Activated CD4-positive, alpha-beta T cell treated with anti-CD3 and anti-CD28 coated beads for 4 hours (primary cell): ENCODE results near the gene UPK1A.
"Not testable (repeated sequence)": the region's sequence is repeated elsewhere in the genome, so short reads cannot be mapped to it uniquely, and the experiment has no call there.

Experiments used
- DNase-seq, 2 donors: peaks; one replicate each; pipeline ENCODE4 v3.0.0-alpha.2; 2020

The UPK1A gene

DNA sequence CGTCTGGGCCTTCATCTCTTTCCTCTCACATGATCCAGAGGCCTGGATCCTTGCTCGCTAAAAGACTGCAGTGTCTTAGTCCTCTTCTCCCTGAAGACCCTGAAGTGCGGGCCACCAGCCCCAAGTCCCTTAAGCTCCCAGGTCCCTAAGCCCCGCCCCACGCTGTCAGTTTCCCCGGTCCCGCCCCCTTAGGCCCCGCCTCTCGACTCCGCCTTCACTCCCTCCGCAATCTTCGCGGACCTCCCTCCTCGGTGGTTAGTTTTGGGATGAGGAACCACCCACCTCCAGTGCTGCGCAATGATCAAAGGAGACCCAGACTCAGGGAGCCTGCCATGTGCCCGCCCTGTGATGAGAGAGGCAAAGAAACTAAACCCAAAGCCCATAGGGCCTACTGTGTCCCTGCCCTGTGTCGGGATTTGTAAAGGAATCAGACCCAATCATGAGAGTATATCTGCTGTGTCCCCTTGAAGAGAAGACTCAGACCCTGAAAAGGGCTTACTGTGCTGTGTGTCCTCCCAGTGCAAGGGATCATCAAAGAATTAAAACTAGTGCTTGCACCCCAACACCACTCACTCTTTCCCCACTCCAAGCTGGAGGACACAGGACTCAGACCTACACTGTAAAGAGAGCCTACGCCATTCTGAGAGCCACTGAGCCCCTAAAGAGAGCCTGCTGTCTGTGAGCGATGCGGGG lies 21.2 kb upstream of the UPK1A start:
- DNase-seq: peak; percentile 79

DNA sequence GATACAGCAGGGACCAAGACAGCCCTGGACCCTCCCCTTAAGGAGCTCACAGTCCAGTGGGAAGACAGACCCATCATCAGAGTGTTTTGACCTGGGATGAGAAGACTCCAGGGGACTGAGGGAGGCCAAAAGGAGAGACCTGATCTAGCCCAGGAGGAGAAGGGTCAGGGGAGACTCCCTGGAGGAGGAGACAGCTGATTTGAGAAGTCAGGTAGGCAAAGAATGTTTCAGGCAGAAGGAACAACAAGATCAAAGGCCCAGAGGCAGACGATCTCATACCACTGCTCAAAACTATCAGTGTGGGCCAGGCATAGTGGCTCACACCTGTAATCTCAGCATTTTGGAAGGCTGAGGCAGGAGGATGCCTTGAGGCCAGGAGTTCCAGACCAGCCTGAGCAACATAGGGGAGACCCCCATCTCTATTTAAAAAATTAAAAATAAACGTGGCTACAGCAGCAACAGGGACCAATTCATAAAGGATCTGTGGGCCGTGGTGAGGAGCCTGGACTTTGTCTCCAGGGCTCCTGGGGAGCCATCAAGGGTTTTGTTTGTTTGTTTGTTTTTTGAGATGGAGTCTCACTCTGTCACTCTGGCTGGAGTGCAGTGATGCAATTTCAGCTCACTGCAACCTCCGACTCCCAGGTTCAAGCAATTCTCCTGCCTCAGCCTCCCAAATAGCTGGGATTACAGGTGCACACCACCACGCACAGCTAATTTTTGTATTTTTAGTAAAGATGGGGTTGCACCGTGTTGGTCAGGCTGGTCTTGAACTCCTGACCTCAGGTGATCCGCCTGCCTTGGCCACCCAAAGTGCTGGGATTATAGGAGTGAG lies 20.4 kb upstream of the UPK1A start:
- DNase-seq: no peak

DNA sequence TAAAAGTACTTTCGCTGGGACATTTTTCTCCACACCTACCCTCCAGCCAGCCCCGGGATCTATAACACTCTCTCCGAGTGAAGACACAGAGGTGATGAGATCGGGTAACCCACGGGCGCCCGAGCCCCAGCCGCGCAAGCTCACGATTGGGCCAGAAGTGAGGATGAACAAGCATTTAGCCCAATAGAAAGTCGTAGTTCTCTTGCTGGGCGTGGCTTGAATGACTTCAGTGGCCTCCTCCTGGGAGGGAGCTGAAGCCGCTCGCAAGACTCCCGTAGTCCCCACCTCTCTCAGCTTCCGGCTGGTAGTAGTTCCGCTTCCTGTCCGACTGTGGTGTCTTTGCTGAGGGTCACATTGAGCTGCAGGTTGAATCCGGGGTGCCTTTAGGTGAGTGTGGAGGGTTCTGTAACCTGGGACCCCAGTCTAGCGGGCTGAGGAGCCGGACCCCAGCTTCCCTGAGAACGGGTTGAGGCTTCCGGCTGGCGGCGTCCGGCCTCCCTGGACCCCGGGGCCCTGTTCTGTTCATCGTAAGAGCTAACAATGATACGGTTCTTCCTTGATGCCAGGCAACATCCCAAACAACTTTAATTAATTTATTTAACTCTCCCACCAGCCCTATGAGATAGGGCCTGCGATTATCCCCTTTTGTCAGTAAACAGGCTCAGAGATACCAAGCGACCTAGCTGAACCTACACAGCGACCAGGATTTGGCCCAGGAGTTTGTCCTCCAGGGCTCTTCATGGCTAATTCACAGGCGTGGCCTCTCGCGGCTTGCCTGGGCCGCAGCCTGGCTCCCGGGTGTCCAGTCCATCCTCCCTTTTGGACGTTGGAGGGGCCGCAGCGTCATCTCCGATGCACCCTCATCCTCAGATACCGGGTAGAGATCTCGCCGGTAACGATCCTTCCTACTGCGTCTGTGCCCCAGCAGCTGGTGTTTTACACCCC lies 18.0 kb upstream of the UPK1A start, which contains the start of gene COX6B1:
TSS of gene COX6B1 (plus strand) at position 307 of the 945 bp plus-strand sequence. CDS start 2,921 bp downstream, outside the sequence.
- DNase-seq: peak; percentile 90 to 91

DNA sequence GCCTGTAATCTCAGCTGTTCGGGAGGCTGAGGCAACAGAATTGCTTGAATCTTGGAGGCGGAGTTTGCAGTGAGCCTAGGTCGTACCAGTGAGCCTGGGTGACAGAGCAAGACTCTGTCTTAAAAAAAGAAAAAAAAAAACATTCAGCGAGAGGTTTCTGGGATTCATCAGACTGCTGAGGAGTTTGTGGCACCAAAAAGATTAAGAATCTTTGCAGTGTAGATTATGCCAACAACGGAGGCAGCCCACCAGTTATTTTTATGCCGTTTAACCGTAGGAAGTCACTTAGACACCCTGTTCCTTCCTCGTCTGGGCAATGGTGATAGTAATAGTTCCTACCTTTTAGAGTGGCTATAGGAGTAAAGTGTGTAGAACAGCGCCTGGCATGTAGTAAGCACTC lies 15.7 kb upstream of the UPK1A start:
- no peak for DNase-seq

DNA sequence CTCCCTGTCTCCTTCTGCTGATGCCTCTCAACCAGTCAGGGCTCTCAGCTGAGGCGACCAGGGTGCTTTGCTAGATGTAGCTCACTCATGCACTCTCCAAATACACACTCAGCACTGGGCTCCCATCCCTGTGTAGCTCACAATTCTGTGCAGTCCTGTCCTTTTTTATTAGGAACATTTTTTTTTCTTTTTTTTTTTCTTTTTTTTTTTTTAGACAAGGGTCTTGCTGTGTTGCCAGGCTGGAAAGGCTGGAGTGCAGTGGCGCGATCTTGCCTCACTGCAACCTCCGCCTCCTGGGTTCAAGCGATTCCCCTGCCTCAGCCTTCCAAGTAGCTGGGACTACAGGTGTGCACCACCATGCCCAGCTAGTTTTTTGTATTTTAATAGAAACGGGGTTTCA lies 11.5 kb upstream of the UPK1A start:
- not testable (repeated sequence) for DNase-seq

DNA sequence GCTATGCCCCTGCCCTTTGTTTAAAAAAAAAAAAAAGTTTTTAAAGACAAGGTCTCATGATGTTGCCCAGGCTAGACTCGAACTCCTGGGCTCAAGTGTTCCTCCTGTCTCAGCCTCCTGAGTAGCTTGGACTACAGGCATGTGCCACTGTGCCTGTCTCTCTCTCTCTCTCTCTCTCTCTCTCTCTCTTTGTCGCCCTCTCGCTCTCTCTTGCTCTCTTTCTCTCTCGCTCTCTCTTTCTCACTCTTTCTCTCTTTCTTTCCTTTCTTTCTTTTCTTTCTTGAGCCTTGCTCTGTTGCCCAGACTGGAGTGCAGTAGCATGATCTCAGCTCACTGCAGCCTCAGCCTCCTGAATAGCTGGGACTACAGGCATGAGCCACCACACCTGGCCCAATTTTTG lies 10.7 kb upstream of the UPK1A start:
- no peak for DNase-seq

DNA sequence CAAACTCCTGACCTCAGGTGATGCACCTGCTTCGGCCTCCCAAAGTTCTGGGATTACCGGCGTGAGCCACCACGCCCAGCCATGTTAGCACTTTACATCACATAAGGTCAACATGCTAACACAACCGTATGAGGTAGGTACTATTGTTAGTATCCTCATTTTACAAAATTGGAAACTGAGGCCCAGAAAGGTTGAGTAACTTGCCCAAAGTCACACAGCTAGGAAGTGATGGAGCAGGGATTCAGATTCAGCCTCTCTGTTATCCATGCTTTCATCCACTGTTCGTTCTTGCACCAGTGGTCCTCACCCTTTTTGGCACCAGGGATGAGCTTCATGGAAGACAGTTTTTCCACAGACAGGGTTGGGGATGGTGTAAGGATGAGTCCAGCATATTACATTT lies 9.6 kb upstream of the UPK1A start:
- DNase-seq: no peak

DNA sequence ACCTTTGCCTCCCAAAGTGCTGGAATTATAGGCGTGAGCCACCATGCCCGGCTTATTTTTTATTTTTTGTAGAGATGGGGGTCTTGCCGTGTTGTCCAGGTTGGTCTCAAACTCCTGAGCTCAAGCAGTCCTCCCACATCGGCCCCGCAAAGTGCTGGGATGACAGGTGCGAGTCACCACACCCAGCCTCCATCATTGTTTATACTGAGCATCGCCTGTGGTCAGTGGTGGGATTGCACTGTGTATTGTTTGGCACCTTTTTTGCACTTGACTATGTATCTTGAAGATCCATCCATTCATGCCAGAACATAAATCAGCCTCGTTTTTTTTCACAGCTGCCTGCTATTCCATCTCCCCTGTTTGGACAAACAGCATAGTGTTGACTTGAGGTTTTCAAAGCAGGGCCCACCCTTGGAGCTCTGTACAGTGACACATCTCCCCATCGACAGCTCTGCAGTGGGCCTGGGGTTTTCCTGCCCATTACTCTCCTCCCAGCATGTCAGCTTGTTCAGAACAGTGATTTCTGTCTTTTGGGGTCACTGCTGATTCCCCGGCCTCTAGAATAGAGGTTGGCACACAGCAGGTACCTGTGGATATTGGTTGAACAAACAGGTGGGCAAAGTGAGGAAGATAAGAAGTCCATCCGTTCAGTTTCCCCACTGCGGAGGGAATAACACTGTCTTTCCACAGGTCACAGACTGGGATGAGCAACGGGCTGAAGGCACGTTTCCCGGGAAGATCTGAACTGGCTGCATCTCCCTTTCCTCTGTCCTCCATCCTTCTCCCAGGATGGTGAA lies 8.2 kb upstream of the UPK1A start:
- no peak for DNase-seq

DNA sequence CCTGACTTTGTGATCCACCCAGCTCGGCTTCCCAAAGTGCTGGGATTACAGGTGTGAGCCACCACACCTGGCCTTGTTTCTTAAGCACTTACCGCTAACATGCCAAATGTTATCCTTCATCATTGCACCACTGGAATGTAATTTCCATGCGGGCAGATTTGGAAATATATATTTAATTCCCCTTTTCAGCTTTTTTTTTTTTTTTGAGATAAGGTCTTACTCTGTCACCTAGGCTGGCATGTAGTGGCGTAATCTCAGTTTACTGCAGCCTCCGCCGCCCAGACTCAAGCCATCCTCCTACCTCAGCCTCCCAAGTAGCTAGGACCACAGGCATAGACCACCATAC lies 4.3 kb upstream of the UPK1A start:
- no peak for DNase-seq

DNA sequence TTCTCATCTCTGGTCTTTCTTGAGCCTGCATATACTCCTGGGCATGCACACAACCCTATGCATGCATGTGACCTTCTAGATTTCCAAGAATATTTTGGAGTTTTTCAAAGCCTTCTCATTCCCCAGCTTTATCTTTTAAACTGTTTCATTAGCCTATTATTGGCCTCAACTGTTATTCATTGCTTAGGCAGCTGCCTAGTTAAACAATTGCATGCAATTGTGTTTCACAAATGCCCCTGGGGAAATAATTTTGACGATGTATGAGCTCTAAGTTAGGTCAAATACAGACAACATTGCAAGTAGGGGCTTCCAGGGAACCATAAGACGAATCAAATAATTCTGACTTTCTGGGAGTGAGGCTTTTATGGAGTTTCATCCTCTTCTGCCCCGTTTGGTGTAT lies 2.3 kb upstream of the UPK1A start:
- DNase-seq: no peak

DNA sequence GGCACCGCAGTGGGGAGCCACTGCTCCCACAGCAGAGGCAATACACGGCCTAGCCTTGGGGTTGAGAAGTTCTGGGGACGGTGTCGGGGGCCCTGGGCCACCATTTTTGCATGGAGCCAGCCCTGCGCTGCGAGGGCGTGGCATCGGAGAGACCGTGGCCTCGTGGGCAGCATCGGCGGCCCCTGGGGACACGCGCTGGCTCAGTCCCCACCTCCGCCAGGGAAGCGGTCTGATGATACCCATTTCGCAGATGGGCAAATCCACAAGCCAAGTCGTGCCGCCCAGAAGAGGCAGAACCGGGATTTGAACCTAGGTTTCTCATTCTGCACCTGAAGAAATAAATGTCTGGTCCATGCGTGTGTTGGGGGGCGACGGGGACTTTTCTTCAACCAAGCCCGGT lies 1.2 kb upstream of the UPK1A start:
- DNase-seq: no peak

DNA sequence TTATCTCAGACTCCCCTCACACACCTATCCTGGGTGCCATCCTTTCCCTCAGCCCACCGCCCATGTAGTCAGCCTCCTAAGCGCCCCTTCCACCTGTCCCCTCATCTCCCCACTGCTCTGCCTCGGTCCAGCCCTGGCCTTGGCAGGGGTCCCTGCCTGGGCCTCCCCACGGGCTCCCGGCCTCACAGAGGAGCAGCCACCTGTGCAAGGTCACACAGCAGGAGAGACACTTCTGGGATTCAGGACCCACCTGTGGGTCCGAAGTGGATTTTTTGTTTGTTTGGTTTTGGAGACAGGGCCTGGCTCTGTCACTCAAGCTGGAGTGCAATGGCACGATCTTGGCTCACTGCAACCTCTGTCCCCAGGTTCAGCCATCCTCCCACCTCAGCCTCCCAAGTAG lies 713 bp upstream of the UPK1A start:
- no peak for DNase-seq

DNA sequence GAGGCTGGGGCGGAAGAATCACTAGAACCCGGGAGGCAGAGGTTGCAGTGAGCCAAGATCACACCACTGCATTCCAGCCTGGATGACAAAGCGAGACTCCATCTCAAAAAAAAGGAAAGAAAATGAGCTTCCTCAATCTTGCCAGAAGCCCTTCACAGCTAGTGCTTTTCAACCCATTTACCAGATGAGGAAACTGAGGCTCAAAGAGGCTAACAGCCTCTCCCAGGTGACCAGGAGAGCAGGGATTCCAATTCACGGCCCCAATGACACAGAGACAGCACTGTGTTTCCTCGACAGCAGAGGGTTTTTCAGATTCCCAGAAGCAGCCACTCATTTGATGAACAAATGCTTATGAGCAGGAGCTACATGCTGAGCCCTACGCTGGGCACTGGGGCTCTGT lies 3.2 kb downstream of the UPK1A start:
- no peak for DNase-seq

DNA sequence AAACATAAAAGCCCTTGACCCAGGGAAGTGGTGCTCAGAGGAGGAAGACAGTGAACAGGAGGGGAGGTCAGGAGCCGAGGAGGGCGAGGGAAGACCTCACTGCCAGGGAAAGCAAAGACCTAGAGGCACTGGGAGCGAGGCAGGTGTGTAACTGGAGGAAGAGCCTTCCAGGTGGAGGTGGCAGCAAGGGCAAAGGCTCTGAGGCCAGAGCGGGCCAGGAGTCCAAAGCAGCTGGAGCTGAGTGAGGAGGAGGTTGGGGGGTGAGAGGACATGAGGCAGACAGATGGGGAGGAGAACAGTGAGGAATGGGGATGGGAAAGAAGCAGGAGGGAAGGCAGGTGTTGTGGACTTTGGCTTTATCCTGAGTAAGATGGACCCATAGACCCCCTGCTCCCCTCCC lies 3.7 kb downstream of the UPK1A start:
- no peak for DNase-seq

DNA sequence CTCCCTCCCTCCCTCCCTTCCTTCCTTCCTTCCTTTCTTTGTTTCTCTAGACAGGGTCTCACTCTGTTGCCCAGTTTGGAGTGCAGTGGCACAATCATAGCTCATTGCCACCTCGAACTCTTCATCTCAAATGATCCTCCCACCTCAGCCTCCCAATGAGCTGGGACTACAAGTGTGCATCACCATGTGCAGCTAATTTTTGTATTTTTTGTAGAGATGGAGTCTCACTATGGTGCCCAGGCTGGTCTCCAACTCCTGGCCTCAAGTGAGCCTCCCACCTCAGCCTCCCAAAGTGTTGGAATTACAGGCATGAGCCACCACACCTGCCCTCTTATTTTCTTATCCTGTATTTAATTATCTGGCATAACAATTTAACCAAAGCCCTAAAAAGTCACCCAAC lies 4.4 kb downstream of the UPK1A start:
- DNase-seq: no peak

DNA sequence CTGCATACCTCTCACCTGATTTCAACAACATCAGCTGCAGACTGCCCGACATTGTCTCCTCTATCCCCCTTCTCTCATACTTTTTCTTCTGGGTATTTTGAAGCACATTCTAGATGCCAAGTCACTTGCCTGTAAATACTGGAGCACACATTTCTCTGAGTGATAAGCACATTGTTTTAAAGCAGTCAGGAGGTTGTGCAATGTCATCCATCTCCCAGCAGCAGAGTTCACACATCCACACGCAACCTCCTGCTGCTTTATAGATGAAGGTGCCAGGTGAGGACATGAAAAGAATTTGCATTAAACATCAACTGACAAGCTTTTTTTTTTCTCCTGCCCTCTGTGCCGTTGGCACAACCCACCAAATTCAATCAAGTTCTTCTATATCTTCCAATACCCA lies 5.5 kb downstream of the UPK1A start:
- DNase-seq: no peak

DNA sequence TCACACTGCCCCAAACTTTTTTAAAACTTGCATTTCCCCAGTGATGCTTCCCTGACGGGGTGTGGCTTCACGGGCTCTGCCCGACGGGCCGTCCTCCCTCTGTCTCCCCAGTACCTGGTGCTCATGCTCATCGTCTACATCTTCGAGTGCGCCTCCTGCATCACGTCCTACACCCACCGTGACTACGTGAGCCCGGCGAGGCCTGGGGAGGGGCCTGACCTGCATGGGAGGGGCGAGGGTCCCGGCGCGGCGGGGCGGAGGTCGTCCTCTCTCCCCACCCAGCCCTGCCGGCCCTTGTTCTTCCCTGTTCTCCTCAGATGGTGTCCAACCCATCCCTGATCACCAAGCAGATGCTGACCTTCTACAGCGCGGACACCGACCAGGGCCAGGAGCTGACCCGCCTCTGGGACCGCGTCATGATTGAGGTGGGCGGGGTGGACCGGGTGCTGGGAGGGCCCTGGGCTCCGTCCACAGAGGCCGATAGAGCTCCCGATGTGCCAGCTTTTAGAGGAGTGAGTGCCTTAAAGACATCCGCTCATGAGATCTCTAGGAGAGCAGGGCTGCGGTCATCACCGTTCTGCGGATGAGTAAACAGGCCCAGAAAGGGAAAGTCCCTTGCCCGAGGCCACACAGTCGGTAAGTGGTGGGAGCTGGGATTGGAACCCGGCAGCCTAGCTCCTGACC lies 6.9 kb downstream of the UPK1A start:
- DNase-seq: peak; percentile 25 to 33

DNA sequence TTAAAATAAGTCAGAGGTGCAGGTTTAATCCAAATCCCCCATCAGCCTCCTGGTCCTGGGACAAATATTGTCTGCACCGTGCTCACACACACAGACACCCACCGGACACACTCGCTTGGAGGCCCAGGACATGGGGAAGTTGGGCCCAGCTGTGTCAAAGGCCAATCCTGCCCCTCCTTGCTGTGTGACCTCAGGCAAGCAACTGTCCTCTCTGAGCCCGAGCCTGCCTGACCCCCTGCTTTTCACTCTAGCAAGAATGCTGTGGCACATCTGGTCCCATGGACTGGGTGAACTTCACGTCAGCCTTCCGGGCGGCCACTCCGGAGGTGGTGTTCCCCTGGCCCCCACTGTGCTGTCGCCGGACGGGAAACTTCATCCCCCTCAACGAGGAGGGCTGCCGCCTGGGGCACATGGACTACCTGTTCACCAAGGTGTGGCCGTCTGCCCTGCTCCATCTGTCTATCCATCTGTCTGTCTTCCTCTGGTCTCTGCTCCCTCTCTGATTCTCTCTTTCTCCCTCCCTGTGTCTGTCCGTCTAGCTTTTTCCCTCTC lies 9.3 kb downstream of the UPK1A start:
- DNase-seq: no peak

DNA sequence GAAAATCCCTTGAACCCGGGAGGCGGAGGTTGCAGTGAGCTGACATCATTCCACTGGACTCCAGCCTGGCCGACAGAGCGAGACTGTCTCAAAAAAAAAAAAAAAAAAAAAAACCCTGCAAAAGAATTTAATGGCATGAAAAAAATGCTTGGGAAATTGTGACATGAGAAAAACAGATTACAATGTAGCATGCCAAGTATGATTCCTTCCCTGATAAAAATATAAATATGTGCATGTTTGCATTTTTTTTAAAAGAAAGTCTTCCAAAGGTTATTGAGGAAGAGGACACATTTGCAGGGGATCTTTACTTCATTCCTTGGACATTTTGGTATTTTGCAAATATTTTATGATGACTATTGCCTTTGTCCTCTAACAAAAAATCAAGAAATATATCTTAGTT lies 23.5 kb downstream of the UPK1A start:
- DNase-seq: no peak

DNA sequence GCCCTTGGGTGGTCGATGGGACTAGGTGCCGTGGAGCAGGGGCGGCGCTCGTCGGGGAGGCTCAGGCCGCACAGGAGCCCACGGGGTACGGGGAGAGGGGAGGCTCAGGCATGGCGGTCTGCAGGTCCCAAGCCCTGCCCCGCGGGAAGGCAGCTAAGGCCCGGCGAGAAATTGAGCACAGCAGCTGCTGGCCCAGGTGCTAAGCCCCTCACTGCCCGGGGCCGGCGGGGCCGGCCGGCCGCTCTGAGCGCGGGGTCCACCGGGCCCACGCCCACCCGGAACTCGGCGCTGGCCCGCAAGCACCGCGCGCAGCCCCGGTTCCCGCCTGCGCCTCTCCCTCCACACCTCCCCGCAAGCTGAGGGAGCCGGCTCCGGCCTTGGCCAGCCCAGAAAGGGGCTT lies 24.8 kb downstream of the UPK1A start:
- not testable (repeated sequence) for DNase-seq

DNA sequence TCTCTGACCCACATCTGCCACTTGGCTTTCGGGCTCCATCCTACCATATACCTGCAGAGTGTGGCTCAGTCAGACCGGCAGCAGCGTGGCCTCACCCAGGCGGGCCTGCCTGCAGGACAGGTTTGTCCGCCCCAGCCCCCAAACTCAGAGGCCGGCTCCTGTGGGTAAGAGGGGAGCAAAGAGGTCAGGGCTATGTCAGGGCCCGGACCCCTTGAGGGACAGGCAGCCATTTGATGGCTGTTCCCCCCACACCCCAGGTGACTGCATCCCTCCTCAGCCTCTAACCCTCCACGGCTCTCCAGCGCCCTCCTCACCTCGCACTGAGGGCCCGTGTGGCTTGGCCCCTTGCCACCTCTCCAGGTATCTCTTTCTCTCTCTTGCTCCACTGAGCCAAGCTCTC lies 25.7 kb downstream of the UPK1A start:
- DNase-seq: no peak

DNA sequence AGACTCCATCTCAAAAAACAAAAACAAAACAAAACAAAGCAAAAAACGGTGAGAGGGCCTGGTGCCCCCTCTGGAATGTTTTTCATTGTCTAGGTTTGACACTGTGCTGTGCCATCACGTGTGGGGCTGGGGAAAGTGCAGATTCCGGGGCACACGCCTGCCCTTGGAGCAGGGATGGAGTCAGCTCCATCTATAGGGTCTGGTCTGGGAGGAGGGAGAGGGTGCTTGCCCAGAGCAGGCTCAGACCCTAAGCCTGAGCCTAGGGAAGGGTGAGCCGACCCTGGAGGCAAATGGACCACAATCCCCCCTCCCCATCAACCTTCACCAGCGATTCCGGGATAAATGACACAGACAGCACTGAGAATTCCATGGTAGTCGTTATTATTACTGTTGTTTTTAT lies 27.1 kb downstream of the UPK1A start:
- DNase-seq: no peak
